Left colon (tissue), 2 donors: ENCODE results near the gene PPP2CA. TPM values are rescaled to one million over a fixed set of nuclear protein-coding genes. Genes with fewer than 3 reads are reported as not detected.

Experiments
- ATAC-seq: fragments of 200-7000 bp; cut with Tn5 transposase; one replicate; pipeline ENCODE4 v1.9.1; 2020; ENCODE audit warnings: mild to moderate bottlenecking, moderate library complexity
- DNase-seq, 2 donors: peaks; one replicate each; pipeline ENCODE4 v3.0.0-alpha.2; 2020
- intact Hi-C, 2 donors: fragments of 100-400 bp; cut with DNase I in 1 of 2; cut with micrococcal nuclease in 1 of 2; formaldehyde crosslinking; loops; one replicate each; pipeline versions ENCODE4 v1.11.2 to v1.14.0; 2022; cut with DNase I, micrococcal nuclease
- total RNA-seq, 2 donors: library from RNA; stranded (reverse); fragmentation: NEBNext Ultra II Directional; extraction: Animal tissue kit (Norgen Biotek cat#: 25700); gene quantifications; one replicate each; pipeline ENCODE4 v1.2.1, GENCODE V29; 2021
- donor health status: DM: no; HTN: no; CAD: no.
- donor health status: DM: yes; HTN: yes; CAD: no.

The PPP2CA gene
- total RNA-seq, 2 donors from 2014 or later, result 117 to 119 TPM

DNA sequence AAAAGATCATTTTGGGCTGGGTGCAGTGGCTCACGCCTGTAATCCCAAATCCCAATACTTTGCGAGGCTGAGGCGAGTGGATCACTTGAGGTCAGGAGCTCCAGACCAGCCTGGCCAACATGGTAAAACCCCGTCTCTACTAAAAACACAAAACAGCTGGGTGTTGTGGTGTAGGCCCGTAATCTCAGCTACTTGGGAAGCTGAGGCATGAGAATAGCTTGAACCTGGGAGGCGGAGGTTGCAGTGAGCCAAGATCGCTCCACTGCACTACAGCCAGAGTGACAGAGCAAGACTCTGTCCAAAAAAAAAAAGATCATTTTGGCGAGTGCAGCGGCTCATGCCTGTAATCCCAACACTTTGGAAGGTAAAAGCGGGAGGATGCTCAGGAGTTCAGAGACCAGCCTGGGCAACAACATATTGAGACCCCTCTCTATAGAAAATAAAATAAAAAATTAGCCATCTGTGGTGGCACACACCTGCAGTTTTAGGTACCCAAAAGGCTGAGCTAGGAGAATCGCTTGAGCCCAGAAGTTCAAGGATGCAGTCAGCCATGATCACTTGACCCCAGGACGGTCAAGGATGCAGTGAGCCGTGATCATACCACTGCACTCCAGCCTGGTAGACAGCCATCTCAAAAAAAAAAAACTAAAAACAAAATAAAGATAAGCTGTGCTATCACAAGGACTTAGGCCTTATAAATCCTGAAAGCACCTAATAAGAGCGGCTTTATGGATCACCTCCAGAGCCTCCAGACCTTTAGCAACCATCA lies 16.2 kb downstream of the PPP2CA start:
- intact Hi-C loops, result no loop called here
- DNase-seq, result no peak
- ATAC-seq, result no peak

GRCh38 chr5:134207696-134208095 lies 18.2 kb downstream of the PPP2CA start:
- intact Hi-C loops, result no loop called here
- DNase-seq (no peak), ATAC-seq (no peak)

- no peak for DNase-seq
- intact Hi-C loops, result no loop called here
- no peak for ATAC-seq
These were observed 19.2 kb downstream of the PPP2CA start for GRCh38 chr5:134206627-134207160.

GRCh38 chr5:134204575-134204974 lies 21.3 kb downstream of the PPP2CA start:
- DNase-seq, result no peak
- ATAC-seq, result no peak
- intact Hi-C loops, result no loop called here

DNA sequence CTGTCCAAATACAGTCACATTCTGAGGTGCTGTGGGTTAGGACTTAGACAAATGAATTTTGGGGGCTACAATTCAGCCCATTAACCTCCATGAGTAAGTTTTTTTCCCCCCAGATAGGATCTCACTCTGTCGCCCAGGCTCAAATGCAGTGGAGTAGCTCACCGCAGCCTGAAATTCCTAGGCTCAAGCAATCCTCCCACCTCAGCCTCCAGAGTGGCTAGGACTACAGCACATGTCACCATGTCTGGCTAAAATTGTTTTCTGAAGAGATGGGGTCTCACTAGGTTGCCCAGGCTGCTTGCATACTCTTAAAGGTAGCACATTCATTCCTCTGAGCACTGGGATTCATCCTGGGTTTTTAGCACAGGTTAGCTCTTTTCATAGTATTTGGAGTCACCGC lies 22.2 kb downstream of the PPP2CA start:
- DNase-seq (no peak), ATAC-seq (no peak)
- intact Hi-C loops, result no loop called here

DNA sequence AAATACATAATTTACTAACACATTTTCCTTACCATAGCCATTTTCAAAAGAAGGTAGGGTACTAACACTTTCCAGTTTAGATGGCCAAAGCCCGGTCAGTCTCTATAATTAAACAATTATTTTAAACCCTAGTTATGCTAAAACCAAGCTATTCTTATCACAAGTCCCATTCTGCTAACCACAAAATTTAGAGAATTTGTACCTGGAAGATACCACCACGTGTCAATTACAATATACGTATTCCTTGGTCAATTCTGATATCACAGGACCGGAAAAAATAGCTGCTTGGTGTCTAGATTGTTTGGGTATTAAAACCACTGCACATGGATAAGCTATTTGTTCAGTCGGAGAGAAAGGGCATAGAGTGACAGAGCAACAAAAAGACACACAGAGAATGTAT lies 30.2 kb downstream of the PPP2CA start:
- ATAC-seq (no peak), DNase-seq (no peak)
- intact Hi-C loops, result loop anchor here in 1 of 2 donors (10.0 kb wide), 1 partner anchor 389 kb away; no protein-coding TSS in a partner anchor

GRCh38 chr5:134189031-134189430 lies 36.8 kb downstream of the PPP2CA start:
- DNase-seq (no peak), ATAC-seq (no peak)
- intact Hi-C loops, result loop anchor here in 1 of 2 donors (5.0 kb wide), 1 partner anchor 98 kb away; no protein-coding TSS in a partner anchor

DNA sequence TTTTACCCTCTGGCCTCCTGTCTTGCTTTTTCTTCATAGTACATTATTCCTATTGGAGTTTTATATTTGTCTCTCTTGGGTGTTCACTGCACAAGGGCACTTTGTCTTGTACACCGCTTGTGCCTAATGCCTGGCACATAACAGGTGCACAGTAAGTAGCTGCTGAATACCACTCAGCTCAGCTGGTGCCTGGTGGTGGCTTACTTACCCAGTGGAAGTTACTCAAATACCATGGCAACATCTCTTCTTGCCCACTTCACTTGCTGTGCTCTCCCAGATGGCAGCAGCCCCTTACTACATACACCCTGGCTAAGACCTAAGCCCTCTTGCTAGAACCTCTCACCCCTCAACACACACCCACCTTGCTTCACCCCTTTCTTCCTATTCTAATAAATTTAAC lies 37.8 kb downstream of the PPP2CA start:
- intact Hi-C loops, result loop anchor here in 1 of 2 donors (5.0 kb wide), 1 partner anchor 99 kb away; no protein-coding TSS in a partner anchor
- ATAC-seq (no peak), DNase-seq (no peak)

GRCh38 chr5:134184155-134185135 lies 41.4 kb downstream of the PPP2CA start:
- intact Hi-C loops, result loop anchor here (5.0 kb wide), 2 partner anchors 103 to 108 kb away; no protein-coding TSS in a partner anchor
- ATAC-seq, result peak; percentile 87

DNA sequence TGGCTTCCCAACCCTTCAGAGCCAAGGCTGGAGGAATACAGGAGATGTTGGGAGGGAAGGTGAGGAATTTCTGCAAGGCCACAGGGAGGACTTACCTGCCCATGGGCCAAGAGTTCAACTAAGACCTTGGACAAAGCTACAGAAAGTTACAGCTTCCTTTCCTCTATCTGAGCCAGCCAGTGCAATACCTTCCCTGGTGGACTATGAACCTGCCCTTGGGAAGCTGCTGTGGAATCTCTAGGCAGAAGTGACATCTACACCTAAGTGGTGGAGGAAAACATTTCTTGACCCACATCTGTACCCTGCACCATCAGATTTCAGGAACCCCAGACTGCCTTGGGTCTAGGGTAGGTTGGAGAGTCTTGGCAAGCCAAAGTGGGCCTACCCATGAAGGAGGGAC lies 42.4 kb downstream of the PPP2CA start:
- peak; percentile 60 for ATAC-seq
- intact Hi-C loops, result loop anchor here in 1 of 2 donors (5.0 kb wide), 1 partner anchor 109 kb away; no protein-coding TSS in a partner anchor
- DNase-seq, result no peak

More at GRCh38 chr5:134184155-134185135, 41.4 kb downstream of the PPP2CA start:
- DNase-seq, result peak; percentile 64 to 73

DNA sequence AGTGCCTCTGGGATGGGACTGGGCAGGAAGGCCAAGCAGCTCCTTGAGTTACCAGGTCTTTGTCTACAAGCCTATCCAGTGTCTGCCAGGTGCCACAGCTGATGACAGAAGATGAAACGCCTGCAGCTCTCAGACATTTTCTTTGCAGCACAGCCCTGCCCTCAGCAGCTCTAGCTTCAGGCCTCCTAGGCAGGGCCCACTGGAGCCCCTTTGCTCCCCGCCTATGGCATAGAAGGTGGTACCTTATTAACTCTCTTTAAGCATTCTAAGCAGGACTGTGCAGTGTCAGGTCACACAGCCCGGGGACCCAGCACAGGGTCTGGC lies 47.8 kb downstream of the PPP2CA start:
- intact Hi-C loops, result no loop called here
- no peak for DNase-seq
- no peak for ATAC-seq

DNA sequence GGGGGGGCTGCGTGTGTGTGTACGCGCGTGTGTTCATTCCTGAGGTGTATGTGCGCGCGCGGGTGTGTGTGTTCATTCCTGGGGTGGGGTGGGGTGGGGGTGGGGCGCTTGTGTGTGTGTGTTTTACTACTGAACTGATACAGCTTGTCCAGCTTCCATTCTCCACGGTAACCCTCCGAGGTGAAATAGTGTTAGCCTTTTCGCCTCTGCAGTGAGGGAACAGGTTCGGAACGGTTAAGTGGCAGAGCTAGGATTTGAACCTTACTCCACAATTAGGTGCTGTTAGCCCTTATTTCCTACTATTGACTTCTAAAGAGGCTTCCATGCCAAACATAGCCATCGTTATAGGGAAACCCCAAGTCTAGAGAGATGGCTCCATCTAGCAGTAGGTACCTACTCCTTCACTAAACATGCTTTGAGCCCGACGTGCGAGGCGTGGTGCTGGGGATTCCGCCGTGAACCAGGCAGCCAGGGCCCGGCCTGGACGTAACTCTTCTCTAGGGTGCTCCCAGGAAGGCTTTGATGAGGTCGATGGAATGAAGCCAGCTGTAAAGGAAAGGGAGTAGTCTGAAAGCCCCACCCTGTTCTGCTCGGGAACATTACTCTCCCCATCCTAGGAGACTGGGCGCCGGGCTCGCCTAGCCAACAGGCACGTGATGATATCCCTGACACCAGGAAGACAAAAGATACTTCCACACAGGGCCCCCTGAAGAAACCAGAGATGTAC lies 48.3 kb downstream of the PPP2CA start:
- DNase-seq (peak; percentile 85 to 93), ATAC-seq (peak; percentile 78)
- intact Hi-C loops, result no loop called here

- intact Hi-C loops, result no loop called here
- ATAC-seq, result peak; percentile 67
These were observed 49.1 kb downstream of the PPP2CA start, which contains the start of gene SKP1 for GRCh38 chr5:134176511-134177368. TSS of gene SKP1 (minus strand) at chr5:134176950. CDS start at chr5:134174022, 2,928 bp downstream.

DNA sequence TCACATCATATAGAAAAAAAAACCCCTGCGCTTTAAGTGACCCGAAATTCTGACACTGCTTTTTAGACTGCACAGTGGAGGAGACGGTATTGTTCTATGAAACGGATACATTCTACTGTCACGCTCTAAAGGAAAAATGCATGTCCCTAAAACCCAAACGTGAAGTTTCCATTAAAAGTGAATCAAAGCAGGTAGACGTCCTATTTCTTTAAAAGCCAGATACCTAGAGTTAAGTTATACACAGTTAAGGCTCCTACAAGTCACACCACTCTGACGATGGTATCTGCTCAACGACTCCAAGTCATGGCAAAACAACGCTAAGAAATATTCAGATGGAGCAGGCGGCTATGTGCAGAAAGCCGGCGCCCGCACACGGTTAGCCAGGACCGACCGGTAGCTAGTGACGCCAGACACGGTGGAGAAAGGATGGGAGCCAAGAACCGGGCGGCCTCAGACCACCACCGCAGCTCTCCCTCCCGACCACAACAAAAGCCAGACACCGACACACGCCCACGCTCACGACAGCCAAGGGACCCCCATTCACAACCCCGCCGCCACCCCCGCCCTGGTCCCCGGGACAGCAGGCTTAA lies 49.9 kb downstream of the PPP2CA start:
- DNase-seq, result peak; percentile 39 to 60
- intact Hi-C loops, result no loop called here
- ATAC-seq, result peak; percentile 15

More at GRCh38 chr5:134176511-134177368, 49.1 kb downstream of the PPP2CA start, which contains the start of gene SKP1:
- peak; percentile 76 to 88 for DNase-seq

DNA sequence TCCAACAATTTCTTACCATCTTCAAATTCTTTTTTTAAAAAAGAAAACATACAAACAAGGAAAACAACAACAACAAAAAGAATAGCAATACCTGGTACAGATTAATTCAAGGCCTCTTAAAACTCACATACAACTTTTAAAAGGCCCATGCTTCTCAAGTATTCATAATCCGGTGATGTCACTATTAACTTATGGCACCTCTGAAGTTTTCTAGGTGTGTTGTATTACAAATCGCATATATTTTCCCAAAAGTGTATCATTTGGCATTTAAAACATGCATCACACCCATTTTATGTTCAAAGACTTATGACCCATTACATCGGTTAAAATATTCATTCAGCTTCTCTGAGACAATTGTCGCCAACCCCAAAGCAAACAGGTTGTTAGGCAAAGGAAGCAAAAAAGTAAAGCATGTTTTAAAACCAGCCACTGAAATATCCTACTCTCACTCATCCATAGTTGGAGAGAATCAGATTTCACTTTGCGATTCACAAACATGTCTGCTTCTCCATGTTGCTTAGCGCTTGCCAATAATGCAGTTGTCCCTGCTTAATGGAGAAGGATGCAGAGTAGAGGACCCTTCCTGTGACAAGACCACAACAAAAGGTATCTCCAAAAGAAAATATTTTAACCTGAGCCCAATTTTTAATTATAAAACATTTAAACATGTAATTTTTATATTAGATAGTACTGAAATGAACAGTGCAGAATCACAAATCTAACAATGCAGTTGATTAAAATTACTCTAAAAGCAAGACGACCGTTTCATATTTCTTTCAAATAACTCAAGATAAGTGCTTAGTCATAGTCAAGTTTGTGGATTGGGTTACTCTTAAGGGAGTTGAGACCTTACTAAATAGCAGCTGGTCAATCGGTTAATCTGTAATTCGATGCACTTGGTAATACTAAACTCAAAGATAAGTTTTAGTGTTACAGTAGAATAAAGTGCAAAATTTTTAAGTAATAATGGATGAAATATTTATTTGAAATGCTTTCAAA lies 50.7 kb downstream of the PPP2CA start:
- DNase-seq (no peak), ATAC-seq (no peak)
- intact Hi-C loops, result no loop called here

DNA sequence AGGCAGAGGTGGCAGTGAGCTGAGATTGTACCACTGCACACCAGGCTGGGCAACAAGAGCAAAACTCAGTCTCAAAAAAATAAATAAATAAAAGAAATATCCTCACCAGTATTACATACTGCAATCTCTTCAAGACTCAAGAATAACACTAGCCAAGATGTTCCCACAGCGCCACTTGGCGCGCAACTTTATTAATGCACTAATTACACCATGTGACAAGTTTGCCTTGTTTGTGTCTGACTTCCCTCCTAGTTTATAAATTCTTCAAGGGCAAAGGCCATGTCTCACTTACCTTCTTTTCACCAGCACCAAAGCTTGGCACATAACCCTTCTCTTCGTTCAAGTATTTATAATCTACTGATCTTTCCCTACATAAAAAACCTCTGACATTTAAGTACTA lies 53.9 kb downstream of the PPP2CA start:
- intact Hi-C loops, result no loop called here
- DNase-seq (peak; percentile 64 to 78), ATAC-seq (peak; percentile 49)
